ENCODE measurements around the gene MCF2L2. TPM values are rescaled to one million over a fixed set of nuclear protein-coding genes. Genes with fewer than 3 reads are reported as not detected.

The MCF2L2 gene
- total RNA-seq, 6 experiments from 2014 or later, result 0.14 TPM; not detected in 5

DNA sequence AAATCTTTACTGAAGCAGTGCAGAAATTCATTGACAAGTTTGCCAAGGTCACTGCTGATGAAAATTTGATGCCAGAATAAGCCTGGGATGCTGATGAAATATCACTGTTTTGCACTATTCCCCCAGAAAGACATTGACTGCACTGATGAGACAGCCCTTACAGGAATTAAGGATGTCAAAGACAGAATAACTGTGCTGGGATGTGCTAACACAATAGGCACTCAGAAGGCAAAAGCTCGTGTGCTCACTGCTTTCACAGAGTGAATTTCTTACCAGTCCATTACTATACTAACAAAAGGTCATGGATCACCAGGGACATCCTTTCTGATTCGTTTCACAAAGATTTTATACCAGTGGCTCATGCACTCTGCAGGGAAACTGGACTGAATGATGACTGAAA lies 69.4 kb downstream of the MCF2L2 start:
- H3K36me3 Mint-ChIP-seq (ENCODE audit: low read depth), result no peaks in the 10 kb centered on the region
- no peaks in the 10 kb centered on the region for H3K9me3 Mint-ChIP-seq
- no peak for DNase-seq
- TF ChIP-seq, protein P1, sequence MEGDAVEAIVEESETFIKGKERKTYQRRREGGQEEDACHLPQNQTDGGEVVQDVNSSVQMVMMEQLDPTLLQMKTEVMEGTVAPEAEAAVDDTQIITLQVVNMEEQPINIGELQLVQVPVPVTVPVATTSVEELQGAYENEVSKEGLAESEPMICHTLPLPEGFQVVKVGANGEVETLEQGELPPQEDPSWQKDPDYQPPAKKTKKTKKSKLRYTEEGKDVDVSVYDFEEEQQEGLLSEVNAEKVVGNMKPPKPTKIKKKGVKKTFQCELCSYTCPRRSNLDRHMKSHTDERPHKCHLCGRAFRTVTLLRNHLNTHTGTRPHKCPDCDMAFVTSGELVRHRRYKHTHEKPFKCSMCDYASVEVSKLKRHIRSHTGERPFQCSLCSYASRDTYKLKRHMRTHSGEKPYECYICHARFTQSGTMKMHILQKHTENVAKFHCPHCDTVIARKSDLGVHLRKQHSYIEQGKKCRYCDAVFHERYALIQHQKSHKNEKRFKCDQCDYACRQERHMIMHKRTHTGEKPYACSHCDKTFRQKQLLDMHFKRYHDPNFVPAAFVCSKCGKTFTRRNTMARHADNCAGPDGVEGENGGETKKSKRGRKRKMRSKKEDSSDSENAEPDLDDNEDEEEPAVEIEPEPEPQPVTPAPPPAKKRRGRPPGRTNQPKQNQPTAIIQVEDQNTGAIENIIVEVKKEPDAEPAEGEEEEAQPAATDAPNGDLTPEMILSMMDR (IDR thresholded peaks at IDR 0.05), result no peak
- peaks cover 15% of the 10 kb centered on the region for H3K27me3 Mint-ChIP-seq (ENCODE audit: insufficient read depth)
- no peak overlapping the region for H3K27ac Mint-ChIP-seq
- no peak overlapping the region for H3K4me3 Mint-ChIP-seq
- H3K4me1 Mint-ChIP-seq (ENCODE audit: low read depth), result no peaks in the 10 kb centered on the region

DNA sequence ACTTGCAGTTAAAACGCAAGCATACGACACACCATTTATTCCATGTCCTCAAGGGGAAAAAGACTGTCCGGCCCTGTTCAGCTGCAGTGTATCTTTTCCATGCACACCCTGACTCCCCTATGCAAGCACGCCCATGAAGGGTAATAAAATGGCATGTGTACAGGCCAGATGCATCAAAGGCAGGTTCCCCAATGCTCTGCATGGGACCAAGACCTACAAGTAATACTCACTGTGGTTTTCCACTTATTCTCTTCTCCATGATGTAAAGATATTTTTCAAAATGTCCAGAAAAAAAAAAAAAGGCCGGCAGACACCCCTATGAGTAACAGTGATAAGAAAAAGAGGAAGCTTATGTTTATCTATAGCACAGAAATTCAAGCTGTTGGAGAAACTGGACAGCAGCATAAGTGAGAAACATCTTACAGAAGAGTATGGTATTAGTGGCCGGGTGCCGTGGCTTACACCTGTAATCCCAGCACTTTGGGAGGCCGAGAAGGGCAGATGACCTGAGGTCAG lies 70.8 kb downstream of the MCF2L2 start:
- Mint-ChIP-seq H3K36me3 (ENCODE audit: low read depth) (no peaks in the 10 kb centered on the region), H3K4me3 (no peak overlapping the region), H3K4me1 (ENCODE audit: low read depth) (no peaks in the 10 kb centered on the region), H3K27me3 (ENCODE audit: insufficient read depth) (peaks cover 26% of the 10 kb centered on the region), H3K27ac (no peak overlapping the region), H3K9me3 (no peaks in the 10 kb centered on the region)
- DNase-seq, result no peak
- TF ChIP-seq, protein P1 (IDR thresholded peaks at IDR 0.05), result no peak

DNA sequence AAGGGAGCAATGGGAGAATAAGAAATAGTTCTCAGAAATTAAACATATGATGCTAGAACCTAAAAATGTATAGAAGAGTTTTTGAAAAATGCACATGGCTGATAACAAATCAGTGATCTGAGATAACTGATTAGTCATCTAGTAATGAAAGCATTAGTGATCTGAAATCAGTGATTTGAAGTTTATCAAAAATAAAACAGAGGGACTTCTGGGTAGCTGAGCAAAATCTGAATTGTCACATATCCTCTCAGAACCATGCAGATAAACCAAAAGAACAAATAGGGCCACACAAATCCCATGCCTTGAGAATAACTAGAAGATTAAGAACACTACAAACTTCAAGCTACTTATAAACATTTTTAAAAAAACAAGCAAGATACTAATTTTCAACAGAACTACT lies 71.5 kb downstream of the MCF2L2 start:
- H3K27me3 Mint-ChIP-seq (ENCODE audit: insufficient read depth), result peaks cover 24% of the 10 kb centered on the region
- H3K9me3 Mint-ChIP-seq, result no peaks in the 10 kb centered on the region
- no peaks in the 10 kb centered on the region for H3K4me1 Mint-ChIP-seq (ENCODE audit: low read depth)
- no peak overlapping the region for H3K27ac Mint-ChIP-seq
- no peak overlapping the region for H3K4me3 Mint-ChIP-seq
- H3K36me3 Mint-ChIP-seq (ENCODE audit: low read depth), result no peaks in the 10 kb centered on the region
- TF ChIP-seq, protein P1 (IDR thresholded peaks at IDR 0.05), result no peak
- no peak for DNase-seq

GRCh38 chr3:183354874-183355273 lies 73.5 kb downstream of the MCF2L2 start:
- DNase-seq, result no peak
- H3K4me1 Mint-ChIP-seq (ENCODE audit: low read depth), result no peaks in the 10 kb centered on the region
- H3K36me3 Mint-ChIP-seq (ENCODE audit: low read depth), result no peaks in the 10 kb centered on the region
- no peak overlapping the region for H3K4me3 Mint-ChIP-seq
- no peak overlapping the region for H3K27ac Mint-ChIP-seq
- H3K9me3 Mint-ChIP-seq, result no peaks in the 10 kb centered on the region
- TF ChIP-seq, protein P1 (IDR thresholded peaks at IDR 0.05), result no peak
- H3K27me3 Mint-ChIP-seq (ENCODE audit: insufficient read depth), result peaks cover 19% of the 10 kb centered on the region

GRCh38 chr3:183354325-183354831 lies 74.0 kb downstream of the MCF2L2 start:
- DNase-seq, result no peak
- TF ChIP-seq, protein P1 (IDR thresholded peaks at IDR 0.05), result no peak
- no peaks in the 10 kb centered on the region for H3K4me1 Mint-ChIP-seq (ENCODE audit: low read depth)
- H3K27me3 Mint-ChIP-seq (ENCODE audit: insufficient read depth), result peaks cover 19% of the 10 kb centered on the region
- H3K4me3 Mint-ChIP-seq, result no peak overlapping the region
- H3K27ac Mint-ChIP-seq, result no peak overlapping the region
- no peaks in the 10 kb centered on the region for H3K9me3 Mint-ChIP-seq
- no peaks in the 10 kb centered on the region for H3K36me3 Mint-ChIP-seq (ENCODE audit: low read depth)
